ENCODE data around the gene MCRS1.

DNA sequence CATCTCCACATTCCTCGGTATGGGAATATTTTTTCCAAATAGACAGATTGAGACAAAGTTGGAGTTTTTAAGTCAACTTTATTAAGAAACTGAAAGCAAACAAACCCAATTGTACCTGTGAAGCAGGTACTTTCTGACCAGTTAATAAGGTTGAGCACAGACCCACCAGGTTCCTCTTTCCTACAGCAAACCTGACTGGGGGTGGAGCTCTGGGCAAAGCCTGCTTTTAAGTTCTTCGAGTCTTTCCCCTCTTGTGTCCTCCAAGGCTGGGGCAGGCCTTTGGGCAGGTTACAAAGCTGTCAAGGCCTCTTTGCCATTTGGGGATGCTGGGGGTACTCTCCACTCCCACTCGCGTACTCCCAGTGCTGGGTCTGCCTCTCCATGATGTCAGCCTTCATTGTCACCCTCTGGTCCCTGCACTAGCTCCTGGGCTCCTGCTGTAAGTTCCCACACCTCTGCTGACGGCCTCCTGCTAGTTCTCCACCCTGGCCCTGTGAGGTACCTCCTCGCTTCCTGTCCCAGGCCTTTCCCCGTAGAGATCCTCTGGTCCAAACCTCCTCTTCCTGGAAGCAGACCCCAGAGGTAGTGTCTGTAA lies 25.9 kb downstream of the MCRS1 start:
- TF ChIP-seq, protein P1, sequence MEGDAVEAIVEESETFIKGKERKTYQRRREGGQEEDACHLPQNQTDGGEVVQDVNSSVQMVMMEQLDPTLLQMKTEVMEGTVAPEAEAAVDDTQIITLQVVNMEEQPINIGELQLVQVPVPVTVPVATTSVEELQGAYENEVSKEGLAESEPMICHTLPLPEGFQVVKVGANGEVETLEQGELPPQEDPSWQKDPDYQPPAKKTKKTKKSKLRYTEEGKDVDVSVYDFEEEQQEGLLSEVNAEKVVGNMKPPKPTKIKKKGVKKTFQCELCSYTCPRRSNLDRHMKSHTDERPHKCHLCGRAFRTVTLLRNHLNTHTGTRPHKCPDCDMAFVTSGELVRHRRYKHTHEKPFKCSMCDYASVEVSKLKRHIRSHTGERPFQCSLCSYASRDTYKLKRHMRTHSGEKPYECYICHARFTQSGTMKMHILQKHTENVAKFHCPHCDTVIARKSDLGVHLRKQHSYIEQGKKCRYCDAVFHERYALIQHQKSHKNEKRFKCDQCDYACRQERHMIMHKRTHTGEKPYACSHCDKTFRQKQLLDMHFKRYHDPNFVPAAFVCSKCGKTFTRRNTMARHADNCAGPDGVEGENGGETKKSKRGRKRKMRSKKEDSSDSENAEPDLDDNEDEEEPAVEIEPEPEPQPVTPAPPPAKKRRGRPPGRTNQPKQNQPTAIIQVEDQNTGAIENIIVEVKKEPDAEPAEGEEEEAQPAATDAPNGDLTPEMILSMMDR (IDR thresholded peaks at IDR 0.05; ENCODE audit: extremely low read depth in 1 of 2, insufficient read depth in 1 of 2, low read depth in 1 of 2, low read length in 2 of 2): no peak
- TF ChIP-seq MYC (IDR thresholded peaks at IDR 0.05; ENCODE audit: low read depth, low read length) (no peak), EZH2 (IDR thresholded peaks at IDR 0.05; ENCODE audit: borderline replicate concordance, low read depth, low read length, severe bottlenecking) (no peak)
